ENCODE data around the gene HARS1.
"Not testable (repeated sequence)": the region's sequence is repeated elsewhere in the genome, so short reads cannot be mapped to it uniquely, and the experiment has no call there.

Gene HARS1

GRCh38 chr5:140674629-140675028 is 16.5 kb downstream of the HARS1 start:
- DNase-seq, result no peak

DNA sequence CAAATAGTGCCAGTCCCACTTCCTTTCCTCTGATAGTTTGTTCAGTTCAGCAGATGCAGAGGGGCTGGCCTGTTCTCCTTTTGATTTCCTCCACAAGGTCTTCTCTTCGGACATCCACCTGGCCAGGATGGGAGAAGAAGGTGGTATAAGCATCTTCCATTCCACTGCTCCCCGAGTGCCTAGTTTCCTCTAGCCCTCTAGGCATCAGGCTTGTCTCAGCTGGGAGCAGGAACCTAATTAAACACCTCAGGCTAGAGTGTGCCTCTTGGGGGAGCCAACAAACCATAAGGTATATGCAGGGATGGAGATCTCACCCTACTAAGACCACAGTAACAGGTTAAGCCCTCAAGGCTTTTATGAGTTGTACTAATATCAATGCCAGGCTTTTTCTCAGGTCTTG is 17.0 kb downstream of the HARS1 start:
- no peak for DNase-seq

DNA sequence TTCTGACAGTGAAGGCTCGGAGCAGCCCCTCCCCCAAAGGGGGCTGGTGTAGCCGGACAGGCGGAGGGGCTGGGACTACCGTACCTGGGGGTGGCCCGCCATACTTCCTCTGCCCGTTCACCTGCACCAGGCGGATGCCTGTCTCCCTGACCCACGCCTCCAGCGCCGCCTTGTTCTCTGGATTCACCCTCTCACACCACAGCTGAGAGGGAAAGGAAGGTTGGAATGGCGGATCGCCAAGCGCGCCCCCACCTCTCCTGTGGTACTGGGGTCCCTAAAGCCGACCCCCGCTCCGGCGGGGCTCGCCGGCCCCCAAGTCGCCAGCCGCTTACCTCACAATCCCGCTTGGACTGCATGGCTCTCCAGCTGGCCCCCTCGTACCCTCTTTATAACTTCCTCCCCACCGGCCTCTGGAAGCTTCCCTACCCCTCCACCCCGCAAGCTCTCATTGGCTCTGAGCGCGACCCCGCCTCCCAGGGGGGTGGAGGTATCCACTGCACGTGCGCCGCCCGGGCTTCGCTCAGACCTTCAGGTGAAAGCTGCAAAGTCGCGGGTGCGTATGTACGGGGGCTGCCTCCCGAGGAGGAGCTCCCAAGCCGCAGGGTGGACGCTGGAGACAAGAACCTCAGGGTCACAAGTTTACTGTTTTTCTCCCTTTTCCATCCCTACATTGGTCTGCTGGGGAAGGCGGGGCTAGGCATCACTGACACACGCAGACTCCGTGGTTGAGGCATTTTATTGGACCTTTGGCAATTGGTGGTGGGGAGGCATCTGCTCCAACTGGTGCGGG is 17.8 kb downstream of the HARS1 start, which contains the start of gene DND1:
TSS of gene DND1 (minus strand) at position 390 of the 790 bp plus-strand sequence. CDS start at position 356, 34 bp downstream.
- no peak for DNase-seq

DNA sequence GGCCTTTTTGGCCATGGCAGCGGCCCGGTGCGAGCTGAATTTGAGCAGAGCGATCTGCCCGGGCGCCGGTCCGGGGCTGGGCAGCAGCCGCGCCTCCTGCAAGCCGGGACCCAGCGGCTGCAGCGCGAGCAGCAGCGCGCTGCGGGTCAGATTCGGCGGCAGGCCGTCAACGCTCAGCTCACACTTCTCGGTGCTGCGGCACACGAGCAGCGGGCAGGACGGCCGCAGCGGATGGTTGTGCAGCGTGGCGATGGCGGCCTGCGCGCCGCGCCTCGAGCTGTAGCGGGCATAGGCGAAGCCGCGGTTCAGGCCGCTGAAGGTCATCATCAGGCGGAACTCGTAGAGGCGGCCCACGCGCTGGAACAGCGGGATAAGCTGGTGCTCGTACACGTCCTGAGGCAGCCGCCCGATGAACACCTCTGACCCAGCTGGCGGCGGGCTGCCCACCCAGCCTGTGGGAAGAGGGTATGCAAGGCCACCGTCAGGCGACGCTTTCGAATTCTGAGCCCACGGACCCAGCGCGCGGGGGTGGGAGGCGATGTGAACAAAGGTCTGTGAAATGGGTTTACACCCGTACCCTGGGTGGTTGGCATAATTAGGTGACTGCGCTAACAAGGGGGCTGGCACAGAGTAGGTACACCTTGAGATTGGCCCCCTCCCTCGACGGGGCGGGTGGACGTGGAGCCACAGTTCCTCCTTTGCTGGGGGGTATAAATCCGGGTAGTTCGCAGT is 18.5 kb downstream of the HARS1 start:
- no peak for DNase-seq

DNA sequence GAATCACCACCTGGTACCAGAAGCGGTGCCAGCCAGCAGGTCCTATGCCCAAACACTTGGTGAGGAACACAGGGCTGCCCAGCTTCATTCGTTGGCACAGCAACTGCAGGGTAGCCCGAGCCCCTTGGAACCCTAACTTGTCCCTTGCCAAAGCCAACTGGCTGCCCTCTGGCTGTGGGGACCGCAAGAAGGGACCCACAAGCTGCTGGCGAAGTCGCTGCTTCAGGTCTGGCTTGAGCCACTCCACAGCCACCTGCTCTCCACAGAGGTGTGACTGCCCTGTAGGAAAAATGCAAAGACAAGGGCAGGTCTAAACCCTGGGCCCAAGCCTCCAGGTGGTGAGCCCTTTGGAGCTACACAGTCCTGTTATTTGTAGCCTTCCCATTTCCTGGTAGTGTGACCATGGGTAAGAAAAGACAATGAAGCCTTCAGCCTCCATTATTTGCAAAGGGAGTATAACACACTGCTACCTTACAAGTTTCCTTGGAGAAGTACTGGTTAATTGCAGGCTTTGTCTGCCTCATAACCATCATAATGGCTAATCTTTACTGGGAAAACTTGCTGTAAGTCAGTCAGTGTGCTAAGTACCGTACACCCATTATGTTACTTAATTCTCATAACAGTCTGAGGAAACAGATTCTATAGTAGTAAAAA is 19.6 kb downstream of the HARS1 start:
- DNase-seq, result no peak

- not testable (repeated sequence) for DNase-seq
Observed at GRCh38 chr5:140671035-140671434, 20.1 kb downstream of the HARS1 start.

DNA sequence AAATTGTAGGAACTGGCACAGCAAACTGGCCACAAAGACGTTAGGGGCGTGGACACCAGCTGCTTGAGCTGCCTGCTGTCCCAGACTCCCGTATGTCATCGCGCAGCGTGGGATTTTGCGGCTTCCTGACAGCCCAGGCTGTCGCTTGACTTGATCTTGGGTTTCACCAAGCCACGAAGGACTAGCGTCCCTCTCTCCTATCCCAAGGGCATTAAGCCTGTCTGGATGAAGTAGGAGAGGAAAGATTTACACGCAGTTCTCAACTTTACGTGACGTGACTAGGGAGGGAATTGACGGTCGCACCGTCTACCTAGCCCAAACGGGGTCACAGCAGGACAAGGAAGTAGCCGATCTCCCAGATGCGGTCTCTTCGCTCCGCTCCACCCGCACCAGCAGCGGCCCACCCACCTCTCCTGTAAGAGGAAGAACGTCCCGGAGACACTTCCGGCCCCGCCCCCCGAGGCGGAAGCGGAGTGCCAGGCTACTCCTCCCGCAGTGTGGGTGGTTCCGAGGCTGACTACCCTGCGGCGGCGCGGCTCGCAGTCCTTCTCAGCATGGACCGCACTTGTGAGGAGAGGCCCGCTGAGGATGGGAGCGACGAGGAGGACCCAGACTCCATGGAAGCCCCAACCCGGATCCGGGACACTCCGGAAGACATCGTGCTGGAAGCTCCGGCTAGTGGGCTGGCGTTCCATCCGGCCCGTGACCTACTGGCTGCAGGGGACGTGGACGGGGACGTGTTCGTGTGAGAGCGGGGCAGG is 26.6 kb downstream of the HARS1 start, which contains the start of gene WDR55:
TSS of gene WDR55 (plus strand) at position 546 of the 761 bp plus-strand sequence. CDS start at position 555, 9 bp downstream.
- peak; percentile 94 for DNase-seq

GRCh38 chr5:140664030-140664358 is 27.2 kb downstream of the HARS1 start:
- DNase-seq, result no peak

DNA sequence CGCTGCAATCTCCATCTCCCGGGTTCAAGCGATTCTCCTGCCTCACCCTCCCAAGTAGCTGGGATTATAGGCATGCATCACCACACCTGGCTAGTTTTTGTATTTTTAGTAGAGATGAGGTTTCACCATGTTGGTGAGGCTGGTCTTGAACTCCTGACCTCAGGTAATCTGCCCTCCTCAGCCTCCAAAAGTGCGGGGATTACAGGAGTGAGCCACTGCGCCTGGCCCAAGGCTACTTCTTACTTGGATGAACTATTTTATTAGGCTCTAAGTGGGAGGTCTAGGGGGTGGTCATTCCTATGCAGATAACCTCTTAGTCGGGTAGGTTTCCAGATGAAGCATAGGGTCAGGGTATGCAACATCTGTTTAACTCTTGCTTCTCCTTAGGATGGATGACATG is 30.8 kb downstream of the HARS1 start:
- not testable (repeated sequence) for DNase-seq

GRCh38 chr5:140658870-140659269 is 32.3 kb downstream of the HARS1 start:
- no peak for DNase-seq

DNA sequence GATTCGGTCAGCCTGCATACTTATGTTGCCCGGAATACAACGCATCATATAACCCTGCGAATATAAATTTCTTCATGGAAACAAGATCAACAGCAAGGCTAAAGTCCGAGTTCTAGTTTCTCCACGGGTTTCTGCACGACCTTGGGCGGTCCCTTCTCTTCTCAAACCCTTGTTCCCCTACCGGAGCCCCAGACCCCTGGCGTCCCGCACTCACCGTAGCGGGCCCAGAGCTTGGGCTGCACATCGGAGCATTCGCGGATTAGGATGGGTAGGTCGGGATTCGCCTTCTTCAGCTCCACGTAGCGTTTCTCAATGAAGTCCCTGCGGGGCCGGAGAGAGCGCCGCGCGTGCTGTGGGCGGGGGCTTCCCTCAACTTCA is 44.1 kb downstream of the HARS1 start:
- DNase-seq, result no peak

DNA sequence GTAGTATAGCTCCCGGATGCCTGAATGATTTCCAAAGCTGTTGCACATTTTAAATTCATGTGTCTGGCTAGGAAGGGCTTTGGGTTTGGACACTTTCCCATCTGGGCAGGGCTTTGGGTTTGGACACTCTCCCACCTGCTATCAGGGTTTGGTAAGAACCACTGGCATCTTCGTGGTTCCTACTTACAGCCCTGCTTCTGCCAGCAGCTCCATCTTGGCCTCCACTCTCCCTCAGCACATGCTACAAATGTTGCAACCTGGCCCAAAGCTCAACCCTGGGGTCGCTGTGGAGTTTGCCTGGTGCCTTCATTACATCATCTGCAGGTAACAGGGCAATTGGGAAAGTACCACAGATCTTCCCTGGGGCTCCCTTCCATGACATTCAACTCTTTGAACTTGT is 48.5 kb downstream of the HARS1 start:
- DNase-seq, result no peak

DNA sequence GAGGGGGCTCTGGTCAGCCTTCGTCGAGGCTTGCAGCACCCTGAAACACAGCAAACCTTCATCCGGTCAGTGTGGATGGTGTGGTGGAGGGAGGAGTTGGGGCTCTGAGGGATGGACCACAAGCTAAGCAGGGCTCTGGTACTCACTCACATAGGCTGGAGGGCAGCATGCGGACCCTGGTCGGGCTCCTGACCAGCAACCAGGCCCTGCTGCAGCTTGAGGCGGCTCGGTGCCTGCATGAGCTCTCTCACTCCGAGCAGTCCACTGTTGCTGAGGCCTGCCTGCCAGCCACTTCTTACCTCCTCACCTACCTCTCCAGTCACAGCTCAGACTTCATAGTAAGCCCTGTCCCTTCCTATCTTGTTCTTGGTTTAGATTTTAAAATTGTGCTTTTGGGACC is 49.5 kb downstream of the HARS1 start:
- no peak for DNase-seq

GRCh38 chr5:140639148-140639981 is 51.8 kb downstream of the HARS1 start, which contains the start of gene TMCO6:
TMCO6 (plus strand) TSS chr5:140639451; CDS start chr5:140639528, 77 bp downstream.
- DNase-seq, result peak; percentile 97

DNA sequence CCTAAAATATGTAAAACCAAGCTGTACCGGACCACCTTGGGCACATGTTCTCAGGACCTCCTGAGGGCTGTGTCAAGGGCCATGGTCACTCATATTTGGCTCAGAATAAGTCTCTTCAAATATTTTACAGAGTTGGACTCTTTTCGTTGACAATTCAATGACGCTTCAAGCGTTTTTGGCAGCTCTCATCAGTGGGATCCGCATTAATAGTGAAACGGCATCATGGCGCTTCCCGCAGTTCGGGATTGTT is 52.3 kb downstream of the HARS1 start:
- DNase-seq, result not testable (repeated sequence)

GRCh38 chr5:140637371-140638100 is 53.6 kb downstream of the HARS1 start:
- DNase-seq, result no peak

DNA sequence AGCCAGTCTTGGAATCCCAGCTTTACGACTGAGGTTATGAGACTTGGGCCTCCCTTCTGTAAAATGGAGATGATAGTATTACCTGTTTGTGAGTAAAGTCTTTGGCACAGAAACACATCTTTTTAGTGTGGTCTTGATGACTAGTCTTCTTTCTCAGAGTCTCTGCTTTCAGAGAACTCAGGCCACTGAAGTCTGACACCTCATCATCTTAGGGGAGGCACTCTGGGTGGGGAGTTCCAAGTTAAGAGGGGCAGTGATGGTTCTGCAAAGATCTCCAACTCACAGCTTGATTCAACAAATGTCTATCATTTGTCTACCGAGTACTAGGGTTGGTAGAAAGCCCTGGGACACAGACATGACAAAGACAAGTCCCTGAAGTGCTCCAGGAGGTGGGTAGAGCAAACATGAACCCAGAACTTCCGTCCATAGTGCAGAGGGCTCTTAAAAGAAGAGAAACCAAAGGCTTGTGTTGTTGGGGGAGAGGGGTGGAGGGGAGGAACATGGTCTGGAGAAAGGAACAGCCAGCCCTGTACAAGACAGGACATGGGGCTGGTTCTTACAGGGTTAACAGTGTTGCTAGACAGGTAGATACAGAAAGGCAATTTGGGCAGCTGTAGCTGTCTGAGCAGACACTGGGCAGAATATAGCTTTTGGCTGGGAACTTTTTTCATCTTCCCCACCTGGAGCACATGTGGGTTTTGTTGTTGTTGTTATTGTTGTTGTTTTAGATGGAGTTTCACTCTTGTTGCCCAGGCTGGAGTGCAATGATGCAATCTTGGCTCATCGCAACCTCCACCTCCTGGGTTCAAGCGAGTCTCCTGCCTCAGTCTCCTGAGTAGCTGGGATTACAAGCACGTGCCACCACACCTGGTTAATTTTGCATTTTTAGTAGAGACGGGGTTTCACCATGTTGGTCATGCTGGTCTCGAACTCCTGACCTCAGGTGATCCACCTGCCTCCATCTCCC is 55.6 kb downstream of the HARS1 start:
- no peak for DNase-seq

DNA sequence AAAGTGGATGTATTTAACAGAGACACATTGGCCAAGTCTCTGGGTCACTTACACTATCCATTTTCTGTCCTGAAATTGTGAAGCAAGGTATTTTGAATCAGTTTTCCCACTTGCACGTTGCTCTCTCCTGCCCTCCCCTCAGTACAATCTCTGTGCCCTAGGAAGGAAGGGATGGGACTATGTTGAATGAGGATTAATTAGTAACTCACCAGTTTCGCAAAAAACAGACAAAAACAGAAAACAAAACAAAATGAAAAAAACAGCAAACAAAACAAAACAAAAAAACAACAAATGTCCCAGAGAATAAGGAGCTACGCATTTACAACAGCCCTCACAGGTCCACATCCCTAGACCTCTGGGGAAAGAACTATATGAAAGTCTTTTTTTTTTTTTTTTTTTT is 57.1 kb downstream of the HARS1 start:
- DNase-seq, result no peak

- no peak for DNase-seq
Observed at GRCh38 chr5:140633501-140633900, 57.7 kb downstream of the HARS1 start.

DNA sequence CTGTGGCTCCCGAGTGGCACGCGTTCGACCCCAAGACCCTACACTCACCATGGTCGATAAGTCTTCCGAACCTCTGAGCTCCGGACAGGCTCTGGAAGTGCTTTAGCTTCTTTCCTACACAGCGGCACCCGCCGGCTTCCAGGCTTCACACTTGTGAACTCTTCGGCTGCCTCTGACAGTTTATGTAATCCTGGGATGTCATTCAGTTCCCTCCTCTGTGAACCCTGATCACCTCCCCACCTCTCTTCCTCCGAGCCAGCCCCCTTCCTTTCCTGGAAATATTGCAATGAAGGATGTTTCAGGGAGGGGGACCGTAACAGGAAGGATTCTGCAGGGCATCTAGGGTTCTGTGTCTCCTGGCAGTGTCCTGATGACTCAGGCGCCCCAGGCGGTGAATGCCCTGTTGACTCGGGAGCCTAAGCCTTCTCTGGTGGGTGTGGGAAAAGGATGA is 58.1 kb downstream of the HARS1 start, which contains the start of gene CD14:
TSS of gene CD14 (minus strand) at position 155 of the 451 bp plus-strand sequence. CDS start at position 51, 104 bp downstream.
- DNase-seq, result no peak
